Osteoblast (primary cell): Measurements from ENCODE around the gene VCPKMT. TPM values are rescaled to one million over a fixed set of nuclear protein-coding genes. Genes with fewer than 3 reads are reported as not detected.

Experiments
- DNase-seq: peaks from one replicate; pipeline ENCODE4 v3.0.0; 2011; ENCODE audit warnings: low spot score, mixed read lengths; ENCODE audit not compliant: insufficient read length; ENCODE audit errors: missing footprints
- H2AFZ ChIP-seq: 2 replicates; pipeline ENCODE4 v1.6.0; 2011; ENCODE audit warnings: mild to moderate bottlenecking, low read length
- H3K27ac ChIP-seq: 2 replicates; pipeline ENCODE4 v1.5.1; 2011; ENCODE audit warnings: mild to moderate bottlenecking, low read depth, low read length, moderate library complexity
- H3K27me3 ChIP-seq: 2 replicates; pipeline ENCODE4 v1.6.0; 2012; ENCODE audit warnings: mild to moderate bottlenecking, control low read depth, inconsistent platforms, low read length, moderate library complexity; ENCODE audit not compliant: insufficient read depth
- H3K36me3 ChIP-seq: 2 replicates; pipeline ENCODE4 v1.5.1; 2011; ENCODE audit warnings: mild to moderate bottlenecking, low read length, control low read depth, moderate library complexity; ENCODE audit not compliant: insufficient read depth
- H3K4me1 ChIP-seq: 2 replicates; pipeline ENCODE4 v1.5.1; 2011; ENCODE audit warnings: mild to moderate bottlenecking, low read length, control low read depth, moderate library complexity; ENCODE audit not compliant: insufficient read depth
- H3K4me2 ChIP-seq: 2 replicates; pipeline ENCODE4 v1.6.0; 2011; ENCODE audit warnings: mild to moderate bottlenecking, low read length; ENCODE audit not compliant: insufficient read depth
- H3K4me3 ChIP-seq: fragments of 200-600 bp; sonication (generic); 3 replicates; pipeline ENCODE4 v1.5.1; 2012; ENCODE audit warnings: mild to moderate bottlenecking, low read length, inconsistent platforms; ENCODE audit not compliant: insufficient read depth
- H3K79me2 ChIP-seq: 2 replicates; pipeline ENCODE4 v1.6.0; 2012; ENCODE audit warnings: mild to moderate bottlenecking, low read length, control low read depth, inconsistent platforms; ENCODE audit not compliant: insufficient read depth
- H3K9me3 ChIP-seq: 2 replicates; pipeline ENCODE4 v1.5.1; 2011; ENCODE audit warnings: low read depth, low read length, control low read depth
- H4K20me1 ChIP-seq: 2 replicates; pipeline ENCODE4 v1.6.0; 2012; ENCODE audit warnings: mild to moderate bottlenecking, low read length, control low read depth; ENCODE audit not compliant: insufficient read depth
- total RNA-seq: library from RNA; depleted of rRNA; stranded (reverse); fragments of >200 nt; gene quantifications from 2 replicates; pipeline ENCODE4 v1.2.3, GENCODE V29; 2012
- TF ChIP-seq, protein P1 (sequence below): IDR thresholded peaks from 2 replicates; pipeline ENCODE4 v1.5.1; 2011; ENCODE audit warnings: mild to moderate bottlenecking, low read depth, low read length, moderate library complexity; ENCODE audit errors: extremely low read depth

VCPKMT gene
- total RNA-seq, 1 donor, result 5.4 TPM

GRCh38 chr14:50062438-50063085 is 53.8 kb downstream of the VCPKMT start:
- DNase-seq, result no peak
- Histone ChIP-seq H3K4me3 (no peak overlapping the region), H3K79me2 (no peaks in the 10 kb centered on the region), H3K36me3 (no peaks in the 10 kb centered on the region), H3K9me3 (no peaks in the 10 kb centered on the region), H3K27me3 (no peaks in the 10 kb centered on the region), H3K4me2 (no peak overlapping the region), H3K4me1 (peaks cover 39% of the 10 kb centered on the region), H3K27ac (peak overlapping the region; percentile 99), H4K20me1 (no peaks in the 10 kb centered on the region), H2AFZ (peak overlapping the region; percentile 16)
- TF ChIP-seq, protein P1, sequence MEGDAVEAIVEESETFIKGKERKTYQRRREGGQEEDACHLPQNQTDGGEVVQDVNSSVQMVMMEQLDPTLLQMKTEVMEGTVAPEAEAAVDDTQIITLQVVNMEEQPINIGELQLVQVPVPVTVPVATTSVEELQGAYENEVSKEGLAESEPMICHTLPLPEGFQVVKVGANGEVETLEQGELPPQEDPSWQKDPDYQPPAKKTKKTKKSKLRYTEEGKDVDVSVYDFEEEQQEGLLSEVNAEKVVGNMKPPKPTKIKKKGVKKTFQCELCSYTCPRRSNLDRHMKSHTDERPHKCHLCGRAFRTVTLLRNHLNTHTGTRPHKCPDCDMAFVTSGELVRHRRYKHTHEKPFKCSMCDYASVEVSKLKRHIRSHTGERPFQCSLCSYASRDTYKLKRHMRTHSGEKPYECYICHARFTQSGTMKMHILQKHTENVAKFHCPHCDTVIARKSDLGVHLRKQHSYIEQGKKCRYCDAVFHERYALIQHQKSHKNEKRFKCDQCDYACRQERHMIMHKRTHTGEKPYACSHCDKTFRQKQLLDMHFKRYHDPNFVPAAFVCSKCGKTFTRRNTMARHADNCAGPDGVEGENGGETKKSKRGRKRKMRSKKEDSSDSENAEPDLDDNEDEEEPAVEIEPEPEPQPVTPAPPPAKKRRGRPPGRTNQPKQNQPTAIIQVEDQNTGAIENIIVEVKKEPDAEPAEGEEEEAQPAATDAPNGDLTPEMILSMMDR, result no peak

DNA sequence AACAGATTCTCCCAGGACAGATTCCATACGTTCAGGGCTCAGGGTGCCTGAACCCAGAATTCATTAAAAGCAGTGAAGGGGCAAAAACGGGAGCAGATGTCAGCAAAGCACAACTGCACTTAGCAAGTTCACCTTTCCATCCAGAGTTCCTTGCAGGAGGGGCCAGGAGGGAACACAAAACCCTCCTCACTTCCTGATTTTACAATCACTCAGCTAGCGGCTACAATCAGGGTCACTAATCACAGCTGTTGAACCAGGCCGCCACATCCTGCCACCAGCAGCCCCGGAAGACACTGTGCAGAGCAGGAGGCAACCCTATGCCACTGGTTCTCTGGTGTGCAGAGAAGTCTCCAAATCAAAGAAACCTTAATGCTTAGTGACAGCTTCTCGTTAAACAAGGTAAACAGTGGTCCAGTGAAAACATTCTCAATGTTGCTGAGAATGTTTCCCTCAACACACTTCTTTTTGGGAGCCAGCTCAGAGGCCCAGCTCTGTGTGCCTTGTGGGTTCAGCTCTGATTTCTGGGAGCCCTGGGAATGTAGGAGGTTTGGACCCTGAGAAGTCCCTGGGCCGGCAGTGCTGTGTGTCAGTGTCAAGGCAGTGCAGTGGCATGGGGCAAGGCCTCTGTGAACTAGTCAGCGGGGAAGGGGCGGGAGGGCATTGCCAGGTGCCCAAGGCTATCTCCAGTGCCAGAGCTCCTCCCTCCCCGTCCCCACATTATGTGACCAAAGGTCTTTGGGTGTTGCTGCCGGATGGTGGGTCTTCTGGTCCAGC is 54.5 kb downstream of the VCPKMT start:
- peak; percentile 79 for DNase-seq
- Histone ChIP-seq H3K27ac (peak overlapping the region; percentile 99), H3K4me2 (no peak overlapping the region), H3K27me3 (no peaks in the 10 kb centered on the region), H3K4me1 (peaks cover 35% of the 10 kb centered on the region), H3K9me3 (no peaks in the 10 kb centered on the region), H3K36me3 (no peaks in the 10 kb centered on the region), H4K20me1 (no peaks in the 10 kb centered on the region), H2AFZ (peak overlapping the region; percentile 81), H3K4me3 (no peak overlapping the region), H3K79me2 (no peaks in the 10 kb centered on the region)
- TF ChIP-seq, protein P1, result no peak

GRCh38 chr14:50060871-50061663 is 55.3 kb downstream of the VCPKMT start:
- H3K4me1 ChIP-seq, result peaks cover 35% of the 10 kb centered on the region
- H3K4me2 ChIP-seq, result peak overlapping the region; percentile 84

More at GRCh38 chr14:50060871-50061663, 55.3 kb downstream of the VCPKMT start:
- Histone ChIP-seq H3K79me2 (no peaks in the 10 kb centered on the region), H3K4me3 (peak overlapping the region; percentile 38), H3K27me3 (no peaks in the 10 kb centered on the region), H3K27ac (peak overlapping the region; percentile 99), H2AFZ (peak overlapping the region; percentile 81), H4K20me1 (no peaks in the 10 kb centered on the region), H3K36me3 (no peaks in the 10 kb centered on the region), H3K9me3 (no peaks in the 10 kb centered on the region)
- TF ChIP-seq, protein P1, result peak; percentile 20
- peak; percentile 96 for DNase-seq
